ENCODE measurements around the gene ZFR.
"Not testable (repeated sequence)": the region's sequence is repeated elsewhere in the genome, so short reads cannot be mapped to it uniquely, and the experiment has no call there.

ZFR gene

GRCh38 chr5:32406650-32407049 is 37.9 kb downstream of the ZFR start:
- DNase-seq (ENCODE audit: low spot score): no peak

DNA sequence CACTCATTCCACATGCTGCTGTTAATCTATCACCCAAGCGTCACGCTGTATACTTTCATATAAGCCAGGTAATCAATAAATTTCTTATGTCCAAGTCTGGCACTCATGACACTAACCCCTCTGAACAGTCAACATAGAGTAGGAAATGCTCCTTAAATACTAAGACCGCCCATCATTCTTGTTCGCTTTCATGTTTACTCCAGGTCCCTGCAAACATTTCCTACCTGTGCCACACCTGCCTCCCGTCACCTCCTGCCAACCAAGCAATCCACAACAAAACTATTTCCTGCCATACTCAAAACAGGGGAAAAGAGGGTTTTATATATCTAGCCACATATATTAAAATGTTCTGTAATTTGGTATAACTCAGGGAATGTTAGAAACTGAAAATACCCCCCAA is 39.0 kb downstream of the ZFR start:
- DNase-seq (ENCODE audit: low spot score): no peak

DNA sequence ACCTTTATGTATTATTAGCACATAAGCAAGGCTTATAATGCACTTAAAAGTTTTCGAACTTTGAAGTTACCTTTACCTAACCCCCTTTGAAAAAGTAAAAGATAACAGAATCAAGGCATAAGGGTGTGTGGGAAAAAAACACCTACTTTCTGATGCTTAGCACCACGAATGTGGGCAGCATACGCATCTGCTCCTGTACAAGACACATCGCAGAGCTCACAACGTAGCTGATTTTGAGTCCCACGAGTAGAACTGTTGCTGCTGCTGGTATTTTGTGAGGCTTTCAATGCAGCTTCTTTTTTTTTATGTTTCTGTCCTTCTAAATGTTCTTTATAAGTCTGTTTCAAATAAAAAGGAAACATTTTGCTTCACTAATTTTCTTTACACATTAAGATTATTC is 40.8 kb downstream of the ZFR start:
- DNase-seq (ENCODE audit: low spot score): no peak

GRCh38 chr5:32400401-32400800 is 44.1 kb downstream of the ZFR start:
- no peak for DNase-seq (ENCODE audit: low spot score)

DNA sequence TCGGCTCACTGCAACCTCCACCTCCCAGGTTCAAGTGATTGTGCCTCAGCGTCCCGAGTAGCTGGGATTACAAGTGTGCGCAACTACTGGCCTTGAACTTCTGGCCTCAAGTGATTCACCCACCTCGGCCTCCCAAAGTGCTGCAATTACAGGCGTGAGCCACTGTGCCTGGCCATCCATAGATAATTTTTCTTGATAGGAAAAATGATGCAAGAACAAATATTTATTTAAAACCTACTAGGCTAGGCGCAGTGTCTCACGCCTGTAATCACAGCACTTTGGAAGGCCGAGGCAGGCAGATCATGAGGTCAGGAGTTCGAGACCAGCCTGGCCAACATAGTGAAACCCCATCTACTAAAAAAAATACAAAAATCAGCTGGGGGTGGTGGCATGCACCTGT is 45.8 kb downstream of the ZFR start:
- not testable (repeated sequence) for DNase-seq (ENCODE audit: low spot score)

GRCh38 chr5:32394981-32395380 is 49.6 kb downstream of the ZFR start:
- no peak for DNase-seq (ENCODE audit: low spot score)

DNA sequence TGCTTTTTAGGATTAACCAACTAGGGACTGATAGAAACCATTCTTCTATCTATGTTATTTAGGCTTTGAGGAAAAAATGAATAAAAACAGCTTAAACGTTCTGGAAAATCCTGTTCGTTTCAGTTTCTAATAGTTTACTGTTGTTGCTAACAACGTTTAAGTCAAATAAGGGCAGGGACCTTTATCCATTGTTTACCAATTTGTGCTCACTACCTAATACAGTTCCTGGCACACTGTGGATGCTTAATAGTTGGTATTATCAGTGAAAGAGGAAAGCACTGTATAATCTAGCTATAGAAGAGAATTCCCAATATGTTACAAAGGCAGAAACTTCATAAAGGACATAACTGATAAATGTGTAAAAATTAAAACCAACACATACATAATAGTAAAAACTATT is 52.5 kb downstream of the ZFR start:
- no peak for DNase-seq (ENCODE audit: low spot score)

DNA sequence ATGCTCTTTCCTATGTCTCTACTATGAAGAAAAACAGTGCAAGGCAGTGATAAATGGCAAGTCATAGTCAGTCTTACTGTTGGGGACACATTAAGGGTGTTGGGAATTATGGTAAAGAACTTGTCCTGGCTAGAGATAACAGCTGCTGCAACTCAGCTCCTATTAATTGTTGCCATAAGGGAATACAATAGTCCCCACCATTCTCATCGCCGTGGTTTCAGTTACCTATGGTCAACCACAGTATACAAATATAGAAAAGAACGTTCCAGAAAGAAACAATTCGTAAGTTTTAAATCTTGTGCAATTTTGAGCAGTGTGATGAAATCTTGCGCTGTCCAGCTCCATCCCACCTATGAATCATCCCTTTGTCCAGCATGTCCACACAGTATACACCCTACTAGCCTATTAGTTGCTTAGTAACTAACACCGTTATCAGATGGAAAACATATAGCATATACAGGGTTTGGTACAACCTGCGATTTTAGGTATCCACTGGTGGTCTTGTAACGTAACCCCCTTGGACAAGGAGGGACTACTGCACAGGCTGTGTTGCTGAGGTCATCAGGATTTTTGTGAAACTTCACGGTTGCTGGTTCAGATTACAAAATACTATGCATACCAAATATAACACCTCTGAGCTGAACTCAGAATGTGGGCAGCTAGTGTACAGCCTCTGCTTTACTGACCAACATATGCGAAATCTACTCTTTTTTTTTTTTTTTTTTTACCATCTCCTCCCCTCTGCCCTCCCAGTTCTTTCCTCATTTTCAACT is 53.5 kb downstream of the ZFR start:
- DNase-seq (ENCODE audit: low spot score): peak; percentile 28

DNA sequence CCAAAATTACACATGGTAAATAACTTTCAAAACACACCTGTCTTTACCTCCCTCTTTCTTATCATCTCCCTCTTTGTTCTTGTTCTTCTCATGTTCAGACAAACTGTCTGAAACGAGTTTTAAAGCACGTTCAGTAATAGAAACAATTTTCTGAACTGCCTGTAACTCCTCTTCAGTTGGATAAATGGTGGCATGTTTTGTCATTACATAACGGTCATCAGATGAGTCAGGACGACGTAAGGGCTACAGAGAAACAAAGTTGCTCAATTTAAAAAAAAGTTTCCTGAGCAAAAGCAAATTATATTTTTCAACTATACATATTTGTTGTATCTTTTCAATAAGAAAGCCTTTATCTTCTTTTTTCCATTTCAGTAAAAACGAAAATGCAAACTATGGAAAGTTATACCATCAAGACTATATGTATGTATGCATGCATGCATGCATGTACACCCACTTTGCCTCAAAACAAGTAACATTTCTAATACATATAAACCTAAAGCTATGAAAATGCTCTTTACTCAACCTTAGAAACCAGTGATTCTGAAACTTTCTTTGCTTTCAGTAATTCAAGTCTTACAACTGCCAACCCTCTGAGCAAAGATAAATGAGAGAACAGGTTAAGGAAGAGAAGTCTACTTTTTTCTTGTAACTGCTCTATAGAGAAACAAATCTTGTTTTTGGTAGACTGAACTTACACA is 56.0 kb downstream of the ZFR start:
- peak; percentile 45 for DNase-seq (ENCODE audit: low spot score)

- DNase-seq (ENCODE audit: low spot score): no peak
Observed at GRCh38 chr5:32387841-32388240, 56.7 kb downstream of the ZFR start.

- DNase-seq (ENCODE audit: low spot score): no peak
Observed at GRCh38 chr5:32387211-32387610, 57.3 kb downstream of the ZFR start.

DNA sequence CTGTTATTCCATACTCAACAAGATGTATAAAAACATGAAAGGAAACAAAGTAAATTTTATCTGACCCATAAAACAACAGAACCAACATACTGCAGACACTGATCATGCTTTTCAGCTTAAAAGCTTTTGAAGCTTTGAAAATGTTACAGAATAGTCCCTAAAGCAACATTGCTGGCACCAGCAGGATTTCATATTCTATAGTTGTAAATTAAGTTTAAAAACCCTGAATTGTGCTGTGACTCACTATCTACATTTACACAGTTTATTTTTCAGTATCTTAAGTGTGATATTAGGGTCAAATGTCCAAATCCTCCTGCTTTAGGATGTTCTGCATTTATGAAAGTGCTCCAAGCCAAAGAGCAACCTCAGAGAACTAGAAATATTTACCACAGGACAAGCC is 59.9 kb downstream of the ZFR start:
- no peak for DNase-seq (ENCODE audit: low spot score)

- no peak for DNase-seq (ENCODE audit: low spot score)
Observed at GRCh38 chr5:32383586-32383985, 61.0 kb downstream of the ZFR start.

- DNase-seq (ENCODE audit: low spot score): no peak
Observed at GRCh38 chr5:32383065-32383464, 61.5 kb downstream of the ZFR start.

GRCh38 chr5:32379421-32379820 is 65.1 kb downstream of the ZFR start:
- no peak for DNase-seq (ENCODE audit: low spot score)

DNA sequence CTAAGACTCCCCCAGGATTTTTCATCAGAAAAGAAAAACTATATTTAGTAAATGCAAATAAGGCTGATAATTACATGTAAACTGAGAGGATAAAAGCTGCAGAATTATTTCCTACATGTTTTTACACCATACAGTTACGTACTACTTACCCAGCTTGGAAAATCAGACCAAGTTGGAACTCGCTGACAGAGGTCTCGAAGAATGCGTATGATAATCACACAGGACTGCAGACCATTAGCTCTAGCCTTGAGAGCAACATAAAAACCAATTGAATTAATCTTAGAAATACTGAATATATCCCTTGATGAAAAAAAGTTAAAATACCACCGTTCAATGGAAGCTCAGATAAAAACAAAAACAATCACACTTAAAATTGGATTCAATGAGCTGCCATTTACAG is 65.6 kb downstream of the ZFR start:
- no peak for DNase-seq (ENCODE audit: low spot score)

DNA sequence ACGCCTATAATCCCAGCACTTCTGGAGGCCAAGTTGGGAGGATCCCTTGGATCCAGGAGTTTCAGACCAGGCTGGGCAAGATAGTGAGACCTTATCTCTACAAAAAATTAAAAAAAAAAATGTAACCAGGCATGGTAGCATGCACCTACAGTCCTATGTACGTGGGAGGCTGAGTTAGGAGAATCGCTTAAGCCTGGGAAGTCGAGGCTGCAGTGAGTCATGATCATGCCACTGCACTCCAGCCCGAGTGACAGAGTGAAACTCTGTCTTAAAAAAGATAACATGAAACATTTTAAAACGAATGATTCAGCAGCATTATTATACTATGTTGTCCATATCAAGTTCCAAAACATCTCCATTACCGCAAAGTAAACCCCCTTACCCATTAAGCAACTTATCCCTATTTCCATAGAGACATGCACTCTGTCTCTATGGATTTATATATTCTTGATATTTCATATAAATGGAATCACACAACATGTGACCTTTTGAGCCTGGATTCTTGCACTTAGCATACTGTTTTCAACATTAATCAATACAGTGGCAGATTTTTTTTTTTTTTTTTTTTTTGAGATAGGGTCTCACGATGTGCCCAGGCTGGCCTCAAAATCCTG is 74.9 kb downstream of the ZFR start:
- no peak for DNase-seq (ENCODE audit: low spot score)

GRCh38 chr5:32369032-32369431 is 75.5 kb downstream of the ZFR start:
- DNase-seq (ENCODE audit: low spot score): no peak

GRCh38 chr5:32367271-32367670 is 77.3 kb downstream of the ZFR start:
- not testable (repeated sequence) for DNase-seq (ENCODE audit: low spot score)

GRCh38 chr5:32365623-32366022 is 78.9 kb downstream of the ZFR start:
- no peak for DNase-seq (ENCODE audit: low spot score)

GRCh38 chr5:32363030-32363429 is 81.5 kb downstream of the ZFR start:
- no peak for DNase-seq (ENCODE audit: low spot score)

- no peak for DNase-seq (ENCODE audit: low spot score)
Observed at GRCh38 chr5:32362527-32362926, 82.0 kb downstream of the ZFR start.

DNA sequence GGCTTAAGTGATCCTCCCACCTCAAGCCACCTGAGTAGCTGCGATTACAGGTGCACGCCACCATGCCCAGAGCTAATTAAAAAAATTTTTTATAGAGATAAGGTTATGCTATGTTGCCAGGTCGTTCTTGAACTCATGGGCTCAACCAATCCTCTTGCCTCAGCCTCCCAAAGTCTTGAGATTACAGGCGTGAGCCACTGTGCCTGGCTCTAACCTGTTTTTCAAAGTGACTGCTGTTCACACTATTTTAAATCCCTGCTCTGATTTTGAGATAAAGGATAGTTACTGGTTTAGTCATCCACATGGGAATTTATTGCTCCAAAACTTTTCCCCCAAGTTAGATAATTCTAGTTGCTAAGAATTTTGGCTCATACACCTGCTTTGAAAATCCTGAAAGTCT is 83.6 kb downstream of the ZFR start:
- DNase-seq (ENCODE audit: low spot score): no peak
